AG04450 (cell line): Measurements from ENCODE around the gene OLFML2A. TPM values are rescaled to one million over a fixed set of nuclear protein-coding genes. Genes with fewer than 3 reads are reported as not detected.

Source experiments
- CTCF ChIA-PET: fragments of 300-600, 350-600 bp; formaldehyde crosslinking; extraction: SDS; loops from one replicate; lab custom pipeline; 2022; ENCODE audit warnings: antibody characterized with exemption, inconsistent platforms; lab: Charles Lee
- POLR2A ChIA-PET: fragments of 350-600 bp; formaldehyde crosslinking; extraction: SDS; loops from one replicate; lab custom pipeline; 2021; ENCODE audit warnings: antibody characterized with exemption, inconsistent platforms; lab: Yijun Ruan, JAX
- DNase-seq: peaks from one replicate; pipeline ENCODE4 v3.0.0-alpha.2; 2011; ENCODE audit warnings: low read depth, low spot score
- H3K27ac ChIP-seq: one replicate; pipeline ENCODE4 v1.5.1; 2012; ENCODE audit warnings: low read depth, low read length, control low read depth
- H3K27me3 ChIP-seq: one replicate; pipeline ENCODE4 v1.6.0; 2012; ENCODE audit warnings: low read length; ENCODE audit not compliant: control insufficient read depth, insufficient read depth
- H3K4me3 ChIP-seq: 2 replicates; pipeline ENCODE4 v1.5.1; 2011; ENCODE audit warnings: mild to moderate bottlenecking, low read depth, low read length, control low read depth
- H3K9me3 ChIP-seq: 2 replicates; pipeline ENCODE4 v1.5.1; 2012; ENCODE audit warnings: low read length; ENCODE audit not compliant: control insufficient read depth, insufficient read depth
- CTCF ChIP-seq: IDR thresholded peaks from 2 replicates; pipeline ENCODE4 v1.5.1; 2011; ENCODE audit warnings: low read depth, low read length, control low read depth, inconsistent platforms
- polyA plus RNA-seq: library from polyadenylated mRNA; depleted of rRNA; stranded (reverse); fragments of >200 nt; gene quantifications from 2 replicates; pipeline ENCODE4 v1.2.3, GENCODE V29; 2011

Gene OLFML2A
- polyA plus RNA-seq, 1 experiment: 22.3 TPM

- no peak for DNase-seq
- no peaks in the 10 kb centered on the region for H3K27me3 ChIP-seq
- no peak for TF ChIP-seq CTCF
- H3K4me3 ChIP-seq: no peak overlapping the region
- peak overlapping the region; percentile 21 for H3K27ac ChIP-seq
- H3K9me3 ChIP-seq: no peaks in the 10 kb centered on the region; the same call in 1 of the 2 replicates
- CTCF ChIA-PET: interaction anchor here (0.7 to 1.7 kb wide), 5 partner anchors 10 to 64 kb away, joined by 3 to 4 read pairs (median 4); partner anchors contain the start of gene WDR38
- POLR2A ChIA-PET: interaction anchor here (0.9 kb wide), 1 partner anchor 10 kb away, joined by 3 read pairs; no protein-coding TSS in a partner anchor
Measured at GRCh38 chr9:124789531-124789930, 12.6 kb downstream of the OLFML2A start.

- ChIA-PET POLR2A (no interaction called here), CTCF (interaction anchor here (1.5 to 1.7 kb wide), 2 partner anchors 13 to 19 kb away, joined by 4 read pairs; no protein-coding TSS in a partner anchor)
- no peak for TF ChIP-seq CTCF
Measured at GRCh38 chr9:124790301-124790700, 13.4 kb downstream of the OLFML2A start.

GRCh38 chr9:124790801-124791505 lies 14.0 kb downstream of the OLFML2A start:
- CTCF ChIA-PET: no interaction called here
- TF ChIP-seq CTCF: no peak
- H3K27ac ChIP-seq: no peak overlapping the region
- no peak for DNase-seq
- POLR2A ChIA-PET: no interaction called here
- H3K9me3 ChIP-seq: no peaks in the 10 kb centered on the region; the same call in 1 of the 2 replicates
- no peak overlapping the region for H3K4me3 ChIP-seq
- H3K27me3 ChIP-seq: no peaks in the 10 kb centered on the region

More at GRCh38 chr9:124790301-124790700, 13.4 kb downstream of the OLFML2A start:
- no peak overlapping the region for H3K4me3 ChIP-seq
- no peaks in the 10 kb centered on the region for H3K27me3 ChIP-seq
- no peak overlapping the region for H3K27ac ChIP-seq
- no peaks in the 10 kb centered on the region; the same call in 1 of the 2 replicates for H3K9me3 ChIP-seq
- no peak for DNase-seq

GRCh38 chr9:124792257-124793014 lies 15.5 kb downstream of the OLFML2A start:
- Histone ChIP-seq H3K27ac (peak overlapping the region; percentile 21), H3K4me3 (no peak overlapping the region), H3K27me3 (no peaks in the 10 kb centered on the region), H3K9me3 (no peaks in the 10 kb centered on the region)
- no peak for DNase-seq
- no peak for TF ChIP-seq CTCF
- POLR2A ChIA-PET: interaction anchor here (0.9 to 2.0 kb wide), 2 partner anchors 13 to 18 kb away, joined by 3 to 19 read pairs; no protein-coding TSS in a partner anchor
- CTCF ChIA-PET: interaction anchor here (0.6 to 1.9 kb wide), 3 partner anchors 13 to 580 kb away, joined by 5 to 8 read pairs (median 6); no protein-coding TSS in a partner anchor
